Activated B cell treated with CpG ODN at 0.5 μM for 24 hours (primary cell): Measurements from ENCODE around the gene GRIA4. TPM values are rescaled to one million over a fixed set of nuclear protein-coding genes. Genes with fewer than 3 reads are reported as not detected.

Experiments
- ATAC-seq: fragments of 200-7000 bp; cut with Tn5 transposase; one replicate; pipeline ENCODE4 v1.10.0; 2021; ENCODE audit warnings: low read depth, mild to moderate bottlenecking, moderate library complexity
- CTCF ChIA-PET: fragments of 350-600 bp; sonication (Branson Sonifier 250); formaldehyde crosslinking; loops from one replicate; lab custom pipeline; 2021; ENCODE audit warnings: antibody characterized with exemption; lab: Charles Lee
- POLR2A ChIA-PET: fragments of 350-600 bp; sonication (Branson Sonifier 250); formaldehyde crosslinking; loops from one replicate; lab custom pipeline; 2021; ENCODE audit warnings: antibody characterized with exemption; lab: Charles Lee
- DNase-seq: peaks from one replicate; pipeline ENCODE4 v3.0.0; 2022
- H3K27ac Mint-ChIP-seq: one replicate; pipeline ENCODE4 v1.8.0; 2020; ENCODE audit warnings: mixed read lengths
- H3K27me3 Mint-ChIP-seq: one replicate; pipeline ENCODE4 v1.8.0; 2021; ENCODE audit warnings: mixed read lengths
- H3K36me3 Mint-ChIP-seq: one replicate; pipeline ENCODE4 v1.8.0; 2021; ENCODE audit warnings: low read depth, mixed read lengths
- H3K4me1 Mint-ChIP-seq: one replicate; pipeline ENCODE4 v1.8.0; 2021; ENCODE audit warnings: mixed read lengths
- H3K4me3 Mint-ChIP-seq: one replicate; pipeline ENCODE4 v1.8.0; 2020; ENCODE audit warnings: mild to moderate bottlenecking, mixed read lengths
- H3K9me3 Mint-ChIP-seq: one replicate; pipeline ENCODE4 v1.8.0; 2020; ENCODE audit warnings: mixed read lengths
- intact Hi-C: fragments of 100-400 bp; cut with micrococcal nuclease; formaldehyde crosslinking; loops from one replicate; pipeline ENCODE4 v1.15.1; 2024
- total RNA-seq: library from RNA; stranded (reverse); gene quantifications from 2 replicates; pipeline ENCODE4 v1.2.3, GENCODE V29; 2022
- TF ChIP-seq, protein P1 (sequence below): fragments of 200-600 bp; IDR thresholded peaks from one replicate; pipeline ENCODE4 v1.8.0; 2022; ENCODE audit warnings: antibody characterized with exemption, mild to moderate bottlenecking

GRIA4 gene
- total RNA-seq, 1 donor from 2014 or later: not detected

DNA sequence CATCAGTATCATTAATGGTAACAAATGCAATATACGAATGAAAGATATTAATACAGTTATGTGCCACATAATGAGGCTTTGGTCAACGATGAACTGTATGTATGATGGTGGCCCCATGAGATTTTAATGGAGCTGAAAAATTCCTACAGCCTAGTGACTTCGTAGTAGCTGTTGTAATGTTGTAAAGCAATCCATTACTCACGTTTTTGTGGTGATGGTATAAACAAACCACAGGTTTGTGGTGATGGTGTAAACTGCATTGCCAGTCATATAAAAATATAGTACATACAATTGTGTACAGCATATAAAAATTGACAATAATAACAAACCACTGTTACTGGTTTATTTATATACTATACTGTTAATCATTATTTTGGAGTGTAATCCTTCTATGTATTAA is 27.4 kb upstream of the GRIA4 start:
- no peaks in the 10 kb centered on the region for H3K36me3 Mint-ChIP-seq
- TF ChIP-seq, protein P1, sequence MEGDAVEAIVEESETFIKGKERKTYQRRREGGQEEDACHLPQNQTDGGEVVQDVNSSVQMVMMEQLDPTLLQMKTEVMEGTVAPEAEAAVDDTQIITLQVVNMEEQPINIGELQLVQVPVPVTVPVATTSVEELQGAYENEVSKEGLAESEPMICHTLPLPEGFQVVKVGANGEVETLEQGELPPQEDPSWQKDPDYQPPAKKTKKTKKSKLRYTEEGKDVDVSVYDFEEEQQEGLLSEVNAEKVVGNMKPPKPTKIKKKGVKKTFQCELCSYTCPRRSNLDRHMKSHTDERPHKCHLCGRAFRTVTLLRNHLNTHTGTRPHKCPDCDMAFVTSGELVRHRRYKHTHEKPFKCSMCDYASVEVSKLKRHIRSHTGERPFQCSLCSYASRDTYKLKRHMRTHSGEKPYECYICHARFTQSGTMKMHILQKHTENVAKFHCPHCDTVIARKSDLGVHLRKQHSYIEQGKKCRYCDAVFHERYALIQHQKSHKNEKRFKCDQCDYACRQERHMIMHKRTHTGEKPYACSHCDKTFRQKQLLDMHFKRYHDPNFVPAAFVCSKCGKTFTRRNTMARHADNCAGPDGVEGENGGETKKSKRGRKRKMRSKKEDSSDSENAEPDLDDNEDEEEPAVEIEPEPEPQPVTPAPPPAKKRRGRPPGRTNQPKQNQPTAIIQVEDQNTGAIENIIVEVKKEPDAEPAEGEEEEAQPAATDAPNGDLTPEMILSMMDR: no peak
- no peaks in the 10 kb centered on the region for H3K4me1 Mint-ChIP-seq
- no peak overlapping the region for H3K27ac Mint-ChIP-seq
- POLR2A ChIA-PET: no interaction called here
- ATAC-seq (no peak), DNase-seq (no peak)
- intact Hi-C loops: no loop called here
- H3K4me3 Mint-ChIP-seq: no peak overlapping the region
- CTCF ChIA-PET: no interaction called here
- H3K9me3 Mint-ChIP-seq: peaks cover 4% of the 10 kb centered on the region
- H3K27me3 Mint-ChIP-seq: no peaks in the 10 kb centered on the region

DNA sequence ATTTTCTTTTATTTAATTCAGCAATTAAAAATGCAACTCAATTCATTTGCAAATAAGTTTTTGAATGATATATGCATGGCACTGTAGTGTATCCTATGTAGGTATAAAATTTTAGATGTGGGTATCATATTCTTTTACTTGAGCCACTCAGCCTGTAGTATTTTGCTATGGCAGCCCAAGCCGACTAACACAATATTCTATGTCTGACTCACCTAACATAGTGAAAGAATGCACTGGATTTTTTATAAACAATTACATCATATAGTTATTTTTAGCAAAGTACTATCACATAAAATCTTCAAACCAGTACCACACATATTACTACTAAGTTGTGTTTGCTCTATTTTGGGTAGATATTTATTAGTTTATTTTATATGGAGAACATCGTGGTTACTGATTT is 21.9 kb upstream of the GRIA4 start:
- no peaks in the 10 kb centered on the region for H3K27me3 Mint-ChIP-seq
- no peak for DNase-seq
- ChIA-PET POLR2A (no interaction called here), CTCF (no interaction called here)
- no peak overlapping the region for H3K27ac Mint-ChIP-seq
- intact Hi-C loops: no loop called here
- ATAC-seq: no peak
- H3K9me3 Mint-ChIP-seq: peaks cover 4% of the 10 kb centered on the region
- TF ChIP-seq, protein P1: no peak
- H3K4me3 Mint-ChIP-seq: no peak overlapping the region
- H3K36me3 Mint-ChIP-seq: no peaks in the 10 kb centered on the region
- no peaks in the 10 kb centered on the region for H3K4me1 Mint-ChIP-seq

DNA sequence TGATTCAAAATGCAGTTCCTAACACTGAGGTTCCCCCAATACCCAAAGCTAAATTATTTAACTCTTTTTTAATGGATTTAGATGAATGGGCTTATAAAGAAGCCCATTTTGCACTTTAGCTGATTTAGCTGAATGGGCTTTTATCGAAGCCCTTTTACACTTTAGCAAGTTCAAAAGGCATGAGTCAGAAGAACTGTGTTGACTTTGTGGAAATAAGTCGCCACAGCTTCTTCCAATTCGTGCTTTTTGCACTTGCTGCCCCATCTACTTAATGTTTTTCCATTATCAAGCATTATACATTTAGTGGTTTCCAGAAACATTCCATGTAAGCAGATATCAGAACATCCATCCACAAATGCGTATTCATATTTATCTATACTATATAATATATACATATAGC is 20.5 kb upstream of the GRIA4 start:
- DNase-seq: no peak
- peaks cover 4% of the 10 kb centered on the region for H3K9me3 Mint-ChIP-seq
- no peak for ATAC-seq
- H3K36me3 Mint-ChIP-seq: no peaks in the 10 kb centered on the region
- no peaks in the 10 kb centered on the region for H3K4me1 Mint-ChIP-seq
- H3K27me3 Mint-ChIP-seq: no peaks in the 10 kb centered on the region
- TF ChIP-seq, protein P1: no peak
- ChIA-PET CTCF (no interaction called here), POLR2A (no interaction called here)
- no peak overlapping the region for H3K27ac Mint-ChIP-seq
- no peak overlapping the region for H3K4me3 Mint-ChIP-seq
- intact Hi-C loops: no loop called here

DNA sequence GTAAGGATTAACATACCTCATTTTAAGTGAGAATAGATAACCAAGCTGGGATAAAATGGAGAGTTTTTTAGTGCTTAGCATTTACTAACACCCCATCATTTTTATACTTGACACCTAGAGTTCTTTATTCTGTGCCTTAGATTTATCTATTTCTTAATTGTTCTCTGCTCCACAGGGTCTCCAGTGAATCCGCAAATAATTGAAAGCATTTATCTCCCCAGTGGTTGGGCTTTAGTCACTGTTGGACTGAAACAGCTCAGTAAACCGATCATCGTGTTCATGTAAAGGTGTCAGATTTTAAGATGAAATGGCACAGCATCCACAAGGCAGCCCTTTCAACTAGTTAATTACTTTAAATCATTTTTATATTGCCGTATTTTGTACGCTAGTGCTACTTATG is 17.8 kb upstream of the GRIA4 start:
- Mint-ChIP-seq H3K4me3 (no peak overlapping the region), H3K36me3 (no peaks in the 10 kb centered on the region), H3K4me1 (no peaks in the 10 kb centered on the region), H3K27me3 (no peaks in the 10 kb centered on the region), H3K9me3 (peaks cover 2% of the 10 kb centered on the region), H3K27ac (no peak overlapping the region)
- ChIA-PET CTCF (no interaction called here), POLR2A (no interaction called here)
- ATAC-seq (no peak), DNase-seq (no peak)
- intact Hi-C loops: no loop called here
- TF ChIP-seq, protein P1: no peak

DNA sequence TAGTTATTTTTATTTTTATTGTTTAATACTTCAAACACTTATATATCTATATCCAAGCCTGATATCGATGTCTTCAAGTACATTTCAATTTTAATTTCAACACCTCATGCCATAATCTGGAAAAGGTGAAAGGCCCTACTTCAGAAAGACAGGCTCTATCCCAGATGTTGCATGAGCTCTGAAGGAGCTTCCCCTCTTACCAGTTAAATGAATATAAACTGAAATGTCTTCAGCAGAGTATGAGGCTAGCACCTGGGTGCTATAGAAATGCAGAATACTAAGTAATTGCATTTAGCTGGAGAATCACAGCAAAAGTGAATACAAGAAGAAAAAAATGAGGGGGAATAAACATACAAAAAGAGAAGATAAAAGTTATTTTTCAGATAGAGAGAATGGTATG is 11.5 kb upstream of the GRIA4 start:
- H3K4me3 Mint-ChIP-seq: no peak overlapping the region
- intact Hi-C loops: no loop called here
- H3K9me3 Mint-ChIP-seq: peaks cover 2% of the 10 kb centered on the region
- DNase-seq (no peak), ATAC-seq (no peak)
- ChIA-PET POLR2A (no interaction called here), CTCF (no interaction called here)
- H3K4me1 Mint-ChIP-seq: no peaks in the 10 kb centered on the region
- no peaks in the 10 kb centered on the region for H3K27me3 Mint-ChIP-seq
- TF ChIP-seq, protein P1: no peak
- H3K27ac Mint-ChIP-seq: no peak overlapping the region
- no peaks in the 10 kb centered on the region for H3K36me3 Mint-ChIP-seq
